ENCODE data around the gene TRIO.

TRIO gene

DNA sequence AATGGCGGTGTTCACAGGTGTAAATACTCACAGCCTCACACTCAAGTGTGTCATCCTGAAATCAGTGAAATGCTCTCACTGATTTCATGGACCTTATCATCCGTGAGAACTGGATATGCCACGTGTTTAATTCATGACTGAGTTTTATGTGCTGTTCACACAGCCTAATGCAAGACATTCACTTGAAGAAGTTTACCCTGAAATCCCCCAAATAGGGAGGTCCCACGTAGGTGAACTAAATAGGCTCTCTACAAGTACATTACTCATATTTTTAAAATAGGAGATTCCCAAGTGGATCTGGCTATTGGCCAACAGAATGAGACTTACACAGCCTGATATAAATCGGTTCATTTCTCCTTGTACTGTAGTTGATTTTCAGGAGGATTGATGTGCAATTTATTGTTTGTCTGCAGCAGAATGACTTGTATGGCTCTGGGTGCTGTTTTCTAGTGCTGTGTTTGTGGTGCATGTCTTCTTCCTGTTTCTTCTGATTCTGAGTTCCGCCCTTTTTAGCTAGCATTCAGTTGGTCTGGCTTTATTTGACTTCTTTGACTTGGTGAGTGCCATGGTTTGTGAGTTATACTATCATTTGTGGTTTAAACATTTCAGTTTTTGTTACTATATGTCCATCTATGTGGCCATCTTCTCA, 25.1 kb downstream of the TRIO start:
- TF ChIP-seq SIN3A (IDR thresholded peaks at IDR 0.05; ENCODE audit: borderline replicate concordance, insufficient read depth, low read length) (no peak), POLR2AphosphoS5 (IDR thresholded peaks at IDR 0.05; ENCODE audit: low read depth, low read length) (no peak), FOXP2 (optimal IDR thresholded peaks at IDR 0.05; ENCODE audit: borderline replicate concordance, extremely low read depth, extremely low read length, insufficient read depth) (no peak), REST (IDR thresholded peaks at IDR 0.05; ENCODE audit: insufficient read depth in 1 of 2, low read depth in 2 of 2, low read length in 2 of 2) (no peak), TAF1 (IDR thresholded peaks at IDR 0.05; ENCODE audit: borderline replicate concordance, insufficient read depth, low read length) (no peak)

GRCh38 chr5:14168793-14169262, 25.7 kb downstream of the TRIO start:
- TF ChIP-seq POLR2AphosphoS5 (IDR thresholded peaks at IDR 0.05; ENCODE audit: low read depth, low read length), result no peak
- TF ChIP-seq SIN3A (IDR thresholded peaks at IDR 0.05; ENCODE audit: borderline replicate concordance, insufficient read depth, low read length), result no peak
- no peak for TF ChIP-seq FOXP2 (optimal IDR thresholded peaks at IDR 0.05; ENCODE audit: borderline replicate concordance, extremely low read depth, extremely low read length, insufficient read depth)
- TF ChIP-seq REST (IDR thresholded peaks at IDR 0.05; ENCODE audit: insufficient read depth in 1 of 2, low read depth in 2 of 2, low read length in 2 of 2), result no peak
- no peak for TF ChIP-seq TAF1 (IDR thresholded peaks at IDR 0.05; ENCODE audit: borderline replicate concordance, insufficient read depth, low read length)

- TF ChIP-seq FOXP2 (optimal IDR thresholded peaks at IDR 0.05; ENCODE audit: borderline replicate concordance, extremely low read depth, extremely low read length, insufficient read depth) (no peak), REST (IDR thresholded peaks at IDR 0.05; ENCODE audit: insufficient read depth in 1 of 2, low read depth in 2 of 2, low read length in 2 of 2) (no peak), POLR2AphosphoS5 (IDR thresholded peaks at IDR 0.05; ENCODE audit: low read depth, low read length) (no peak), SIN3A (IDR thresholded peaks at IDR 0.05; ENCODE audit: borderline replicate concordance, insufficient read depth, low read length) (no peak), TAF1 (IDR thresholded peaks at IDR 0.05; ENCODE audit: borderline replicate concordance, insufficient read depth, low read length) (no peak)
Measured at GRCh38 chr5:14171046-14171445, 27.9 kb downstream of the TRIO start.

DNA sequence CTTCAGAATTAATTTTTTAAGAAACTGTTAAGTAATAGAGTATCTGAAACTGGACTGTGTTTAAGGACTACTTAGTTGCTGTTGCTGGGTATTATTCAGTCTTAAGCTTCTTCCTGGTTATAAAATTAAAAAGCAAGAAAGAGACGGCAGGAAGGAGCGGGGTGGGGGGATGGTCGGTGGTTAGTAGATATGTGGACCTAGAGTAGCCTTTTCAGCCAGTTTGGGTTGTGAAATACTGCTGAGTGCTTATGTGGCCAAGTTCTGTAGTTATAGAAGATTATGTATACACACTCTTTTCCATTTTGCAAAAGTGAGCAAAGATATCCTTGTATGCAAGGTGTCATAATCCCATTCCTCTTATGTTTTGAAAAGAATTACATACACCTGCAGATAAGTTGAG, 28.5 kb downstream of the TRIO start:
- TF ChIP-seq TAF1 (IDR thresholded peaks at IDR 0.05; ENCODE audit: borderline replicate concordance, insufficient read depth, low read length) (no peak), SIN3A (IDR thresholded peaks at IDR 0.05; ENCODE audit: borderline replicate concordance, insufficient read depth, low read length) (no peak), REST (IDR thresholded peaks at IDR 0.05; ENCODE audit: insufficient read depth in 1 of 2, low read depth in 2 of 2, low read length in 2 of 2) (no peak), POLR2AphosphoS5 (IDR thresholded peaks at IDR 0.05; ENCODE audit: low read depth, low read length) (no peak), FOXP2 (optimal IDR thresholded peaks at IDR 0.05; ENCODE audit: borderline replicate concordance, extremely low read depth, extremely low read length, insufficient read depth) (no peak)

Measured in PFSK-1 (cell line).